Muscle of leg (tissue), 11 donors: Measurements from ENCODE around the gene MCC. TPM values are rescaled to one million over a fixed set of nuclear protein-coding genes. Genes with fewer than 3 reads are reported as not detected.

Experiments
- DNase-seq: peaks from one replicate; pipeline ENCODE4 v3.0.0; 2013
- H3K27ac ChIP-seq: one replicate; pipeline ENCODE4 v1.5.1; 2013; ENCODE audit warnings: mild to moderate bottlenecking, low read length, control low read depth
- H3K27me3 ChIP-seq: one replicate; pipeline ENCODE4 v1.6.1; 2013; ENCODE audit warnings: low read length; ENCODE audit not compliant: control insufficient read depth, insufficient read depth
- H3K36me3 ChIP-seq: one replicate; pipeline ENCODE4 v1.6.1; 2013; ENCODE audit warnings: low read length; ENCODE audit not compliant: control insufficient read depth, insufficient read depth
- H3K4me1 ChIP-seq: one replicate; pipeline ENCODE4 v1.6.1; 2013; ENCODE audit warnings: low read length; ENCODE audit not compliant: control insufficient read depth, insufficient read depth
- H3K4me3 ChIP-seq: one replicate; pipeline ENCODE4 v1.5.1; 2013; ENCODE audit warnings: low read length, control low read depth
- H3K9me3 ChIP-seq: replicated peaks from 2 replicates; pipeline ENCODE4 v1.6.1; 2013; ENCODE audit warnings: low read depth, low read length; ENCODE audit not compliant: control insufficient read depth
- WGBS: methylation state at CpG from one replicate; pipeline ENCODE4 v1.1.5; 2013; ENCODE audit warnings: missing lambda C conversion rate; ENCODE audit not compliant: insufficient coverage; 5-methylcytosine and 5-hydroxymethylcytosine counted together
- polyA plus RNA-seq, 8 donors: library from polyadenylated mRNA; unstranded; fragments of 120-200 nt; gene quantifications; one replicate each; pipeline versions ENCODE4 v1.2.1 to v1.2.3, GENCODE V29; 2013; ENCODE audit warnings: inconsistent platforms in 1 of 8, low replicate concordance in 1 of 8; ENCODE audit not compliant: insufficient read length in 8 of 8, insufficient read depth in 1 of 8
- total RNA-seq: library from RNA; stranded (reverse); fragments of 120-200 nt; gene quantifications from one replicate; pipeline ENCODE4 v1.2.4, GENCODE V29; 2013

Gene MCC
- total and polyA plus RNA-seq, 9 donors, result 12.1 to 19.6 (median 17.0) TPM

GRCh38 chr5:113518884-113519283, 30.6 kb upstream of the MCC start:
- Histone ChIP-seq H3K4me1 (peaks cover 2% of the 10 kb centered on the region), H3K27ac (no peak overlapping the region), H3K27me3 (no peaks in the 10 kb centered on the region), H3K36me3 (peaks cover 14% of the 10 kb centered on the region), H3K4me3 (no peak overlapping the region), H3K9me3 (no peaks in the 10 kb centered on the region)
- DNase-seq, result no peak
- WGBS, result 100% methylated on average over 1 of the region's 4 CpGs

- Histone ChIP-seq H3K4me1 (peaks cover 4% of the 10 kb centered on the region), H3K4me3 (peak overlapping the region; percentile 76), H3K9me3 (no peaks in the 10 kb centered on the region), H3K27me3 (peaks cover 3% of the 10 kb centered on the region), H3K36me3 (peaks cover 8% of the 10 kb centered on the region), H3K27ac (peak overlapping the region; percentile 93)
- WGBS, result 0% methylated on average over 2 of the region's 9 CpGs
- peak; percentile 25 for DNase-seq
Measured at GRCh38 chr5:113514289-113514635, 26.0 kb upstream of the MCC start.

- Histone ChIP-seq H3K9me3 (no peaks in the 10 kb centered on the region), H3K27ac (peak within 1 kb of the TSS; percentile 93), H3K36me3 (peaks cover 8% of the 10 kb centered on the region), H3K4me3 (peak within 1 kb of the TSS; percentile 76), H3K27me3 (peaks cover 3% of the 10 kb centered on the region), H3K4me1 (peaks cover 4% of the 10 kb centered on the region)
- WGBS, result 1% methylated on average over 68 of the region's 72 CpGs
- DNase-seq, result peak; percentile 95
Measured at GRCh38 chr5:113513384-113514288, 25.4 kb upstream of the MCC start, which contains the start of gene YTHDC2. Gene YTHDC2, plus strand, starts transcription at chr5:113513694. Its CDS starts 202 bp downstream, at chr5:113513896.

GRCh38 chr5:113512341-113512740, 24.1 kb upstream of the MCC start:
- Histone ChIP-seq H3K27me3 (peaks cover 3% of the 10 kb centered on the region), H3K4me3 (no peak overlapping the region), H3K4me1 (peaks cover 4% of the 10 kb centered on the region), H3K9me3 (no peaks in the 10 kb centered on the region), H3K36me3 (peaks cover 6% of the 10 kb centered on the region), H3K27ac (no peak overlapping the region)
- no CpG with 5 or more reads among the region's 3 CpGs for WGBS
- DNase-seq, result no peak

GRCh38 chr5:113510836-113511451, 22.7 kb upstream of the MCC start:
- peaks cover 3% of the 10 kb centered on the region for H3K27me3 ChIP-seq
- no peak overlapping the region for H3K27ac ChIP-seq
- 95% methylated on average over 2 of the region's 6 CpGs for WGBS
- H3K36me3 ChIP-seq, result peaks cover 6% of the 10 kb centered on the region
- no peak overlapping the region for H3K4me3 ChIP-seq
- peaks cover 4% of the 10 kb centered on the region for H3K4me1 ChIP-seq
- no peaks in the 10 kb centered on the region for H3K9me3 ChIP-seq
- DNase-seq, result peak; percentile 61

GRCh38 chr5:113508756-113509155, 20.5 kb upstream of the MCC start:
- peaks cover 3% of the 10 kb centered on the region for H3K27me3 ChIP-seq
- no peaks in the 10 kb centered on the region for H3K9me3 ChIP-seq
- DNase-seq, result no peak
- H3K4me1 ChIP-seq, result peaks cover 2% of the 10 kb centered on the region
- no peak overlapping the region for H3K27ac ChIP-seq
- no peaks in the 10 kb centered on the region for H3K36me3 ChIP-seq
- H3K4me3 ChIP-seq, result no peak overlapping the region

- H3K27me3 ChIP-seq, result peaks cover 5% of the 10 kb centered on the region
Measured at GRCh38 chr5:113507601-113508000, 19.3 kb upstream of the MCC start.

GRCh38 chr5:113505181-113505580, 16.9 kb upstream of the MCC start:
- Histone ChIP-seq H3K4me1 (no peaks in the 10 kb centered on the region), H3K9me3 (no peaks in the 10 kb centered on the region), H3K27ac (no peak overlapping the region), H3K4me3 (no peak overlapping the region), H3K27me3 (peaks cover 7% of the 10 kb centered on the region), H3K36me3 (no peaks in the 10 kb centered on the region)
- WGBS, result 100% methylated on average over 1 of the region's 5 CpGs
- no peak for DNase-seq

More at GRCh38 chr5:113507601-113508000, 19.3 kb upstream of the MCC start:
- no peaks in the 10 kb centered on the region for H3K9me3 ChIP-seq
- no peaks in the 10 kb centered on the region for H3K36me3 ChIP-seq
- H3K4me3 ChIP-seq, result no peak overlapping the region
- no peak overlapping the region for H3K27ac ChIP-seq
- no peak for DNase-seq
- no peaks in the 10 kb centered on the region for H3K4me1 ChIP-seq

GRCh38 chr5:113503146-113503545, 14.9 kb upstream of the MCC start:
- 83% methylated on average over 1 of the region's 1 CpG for WGBS
- Histone ChIP-seq H3K4me3 (no peak overlapping the region), H3K27me3 (peaks cover 5% of the 10 kb centered on the region), H3K4me1 (no peaks in the 10 kb centered on the region), H3K9me3 (no peaks in the 10 kb centered on the region), H3K27ac (no peak overlapping the region), H3K36me3 (no peaks in the 10 kb centered on the region)
- DNase-seq, result no peak

GRCh38 chr5:113502073-113502472, 13.8 kb upstream of the MCC start:
- Histone ChIP-seq H3K27ac (no peak overlapping the region), H3K27me3 (peaks cover 5% of the 10 kb centered on the region), H3K9me3 (no peaks in the 10 kb centered on the region), H3K4me1 (no peaks in the 10 kb centered on the region), H3K36me3 (no peaks in the 10 kb centered on the region), H3K4me3 (no peak overlapping the region)
- DNase-seq, result no peak
- WGBS, result 96% methylated on average over 3 of the region's 3 CpGs
